Measurements from ENCODE around the gene ANXA11. TPM values are rescaled to one million over a fixed set of nuclear protein-coding genes. Genes with fewer than 3 reads are reported as not detected.
"Not testable (repeated sequence)": the region's sequence is repeated elsewhere in the genome, so short reads cannot be mapped to it uniquely, and the experiment has no call there.

Gene ANXA11
- total RNA-seq, result 100 to 1,000 TPM; 142 TPM

GRCh38 chr10:80205477-80206276 is at the start of gene ANXA11:
TSS of gene ANXA11 (minus strand) at chr10:80205537. CDS start at chr10:80172861, 32,676 bp downstream.
- Mint-ChIP-seq H3K4me1 (ENCODE audit: low read depth) (peaks cover 38% of the 10 kb centered on the region), H3K4me3 (peak within 1 kb of the TSS; percentile 84), H3K9me3 (no peaks in the 10 kb centered on the region), H3K27me3 (ENCODE audit: low read depth) (no peaks in the 10 kb centered on the region), H3K36me3 (ENCODE audit: low read depth) (peaks cover 12% of the 10 kb centered on the region), H3K27ac (peak within 1 kb of the TSS; percentile 96)
- intact Hi-C loops (cut with micrococcal nuclease), result loop anchor here (1.0 to 2.0 kb wide), 4 partner anchors 9 to 859 kb away; partner anchors contain the start of genes PPIF and TMEM254
- CTCF ChIA-PET, result interaction anchor here (0.6 to 1.0 kb wide), 2 partner anchors 9 to 719 kb away, joined by 3 read pairs; no protein-coding TSS in a partner anchor
- peak; percentile 86 for DNase-seq

GRCh38 chr10:80254726-80255125 is 49.4 kb upstream of the ANXA11 start:
- CTCF ChIA-PET; H3K4me1 Mint-ChIP-seq (ENCODE audit: low read depth); H3K36me3 Mint-ChIP-seq (ENCODE audit: low read depth); H3K4me3 Mint-ChIP-seq; H3K27ac Mint-ChIP-seq; intact Hi-C loops (cut with micrococcal nuclease); H3K9me3 Mint-ChIP-seq; DNase-seq: not testable (repeated sequence)
- H3K27me3 Mint-ChIP-seq (ENCODE audit: low read depth), result peaks cover 11% of the 10 kb centered on the region

GRCh38 chr10:80253963-80254271 is 48.6 kb upstream of the ANXA11 start:
- DNase-seq; H3K9me3 Mint-ChIP-seq; H3K36me3 Mint-ChIP-seq (ENCODE audit: low read depth); H3K4me3 Mint-ChIP-seq; H3K4me1 Mint-ChIP-seq (ENCODE audit: low read depth); intact Hi-C loops (cut with micrococcal nuclease); H3K27ac Mint-ChIP-seq: not testable (repeated sequence)
- CTCF ChIA-PET, result interaction anchor here (1.2 kb wide), 1 partner anchor 110 kb away, joined by 4 read pairs; no protein-coding TSS in a partner anchor
- H3K27me3 Mint-ChIP-seq (ENCODE audit: low read depth), result peaks cover 11% of the 10 kb centered on the region

- H3K36me3 Mint-ChIP-seq (ENCODE audit: low read depth), result no peaks in the 10 kb centered on the region
- CTCF ChIA-PET, result interaction anchor here (1.0 to 1.2 kb wide), 2 partner anchors 8 to 110 kb away, joined by 4 read pairs; no protein-coding TSS in a partner anchor
- intact Hi-C loops (cut with micrococcal nuclease), result no loop called here
- no peak overlapping the region for H3K4me3 Mint-ChIP-seq
- no peaks in the 10 kb centered on the region for H3K4me1 Mint-ChIP-seq (ENCODE audit: low read depth)
- no peak for DNase-seq
- H3K27ac Mint-ChIP-seq, result no peak overlapping the region
- peaks cover 11% of the 10 kb centered on the region for H3K27me3 Mint-ChIP-seq (ENCODE audit: low read depth)
- H3K9me3 Mint-ChIP-seq, result no peaks in the 10 kb centered on the region
These were observed 48.1 kb upstream of the ANXA11 start for GRCh38 chr10:80253266-80253962.

- Mint-ChIP-seq H3K27ac (no peak overlapping the region), H3K4me3 (no peak overlapping the region), H3K4me1 (ENCODE audit: low read depth) (no peaks in the 10 kb centered on the region), H3K9me3 (no peaks in the 10 kb centered on the region), H3K27me3 (ENCODE audit: low read depth) (peaks cover 11% of the 10 kb centered on the region), H3K36me3 (ENCODE audit: low read depth) (no peaks in the 10 kb centered on the region)
- CTCF ChIA-PET, result interaction anchor here (1.0 to 1.2 kb wide), 2 partner anchors 9 to 109 kb away, joined by 4 read pairs; no protein-coding TSS in a partner anchor
- no peak for DNase-seq
- intact Hi-C loops (cut with micrococcal nuclease), result no loop called here
These were observed 47.1 kb upstream of the ANXA11 start for GRCh38 chr10:80252296-80252887.

- peaks cover 11% of the 10 kb centered on the region for H3K27me3 Mint-ChIP-seq (ENCODE audit: low read depth)
- DNase-seq; intact Hi-C loops (cut with micrococcal nuclease); H3K27ac Mint-ChIP-seq; H3K9me3 Mint-ChIP-seq; H3K36me3 Mint-ChIP-seq (ENCODE audit: low read depth); CTCF ChIA-PET; H3K4me3 Mint-ChIP-seq; H3K4me1 Mint-ChIP-seq (ENCODE audit: low read depth): not testable (repeated sequence)
These were observed 46.5 kb upstream of the ANXA11 start for GRCh38 chr10:80251703-80252280.

GRCh38 chr10:80250399-80250798 is 45.1 kb upstream of the ANXA11 start:
- H3K27ac Mint-ChIP-seq; H3K36me3 Mint-ChIP-seq (ENCODE audit: low read depth); CTCF ChIA-PET; intact Hi-C loops (cut with micrococcal nuclease); DNase-seq; H3K9me3 Mint-ChIP-seq; H3K4me1 Mint-ChIP-seq (ENCODE audit: low read depth); H3K4me3 Mint-ChIP-seq: not testable (repeated sequence)
- peaks cover 11% of the 10 kb centered on the region for H3K27me3 Mint-ChIP-seq (ENCODE audit: low read depth)

GRCh38 chr10:80249906-80250305 is 44.6 kb upstream of the ANXA11 start:
- H3K27ac Mint-ChIP-seq; H3K4me1 Mint-ChIP-seq (ENCODE audit: low read depth); H3K36me3 Mint-ChIP-seq (ENCODE audit: low read depth); DNase-seq; intact Hi-C loops (cut with micrococcal nuclease); H3K4me3 Mint-ChIP-seq; CTCF ChIA-PET; H3K9me3 Mint-ChIP-seq: not testable (repeated sequence)
- peaks cover 13% of the 10 kb centered on the region for H3K27me3 Mint-ChIP-seq (ENCODE audit: low read depth)

GRCh38 chr10:80247611-80248010 is 42.3 kb upstream of the ANXA11 start:
- H3K9me3 Mint-ChIP-seq; intact Hi-C loops (cut with micrococcal nuclease); CTCF ChIA-PET; DNase-seq; H3K36me3 Mint-ChIP-seq (ENCODE audit: low read depth); H3K27ac Mint-ChIP-seq; H3K4me1 Mint-ChIP-seq (ENCODE audit: low read depth); H3K4me3 Mint-ChIP-seq; H3K27me3 Mint-ChIP-seq (ENCODE audit: low read depth): not testable (repeated sequence)

GRCh38 chr10:80244371-80244770 is 39.0 kb upstream of the ANXA11 start:
- H3K36me3 Mint-ChIP-seq (ENCODE audit: low read depth); DNase-seq; H3K27me3 Mint-ChIP-seq (ENCODE audit: low read depth); H3K4me1 Mint-ChIP-seq (ENCODE audit: low read depth); intact Hi-C loops (cut with micrococcal nuclease); H3K27ac Mint-ChIP-seq; H3K4me3 Mint-ChIP-seq; CTCF ChIA-PET; H3K9me3 Mint-ChIP-seq: not testable (repeated sequence)

- H3K27ac Mint-ChIP-seq; H3K4me3 Mint-ChIP-seq; H3K9me3 Mint-ChIP-seq; CTCF ChIA-PET; H3K27me3 Mint-ChIP-seq (ENCODE audit: low read depth); H3K36me3 Mint-ChIP-seq (ENCODE audit: low read depth); intact Hi-C loops (cut with micrococcal nuclease); H3K4me1 Mint-ChIP-seq (ENCODE audit: low read depth); DNase-seq: not testable (repeated sequence)
These were observed 37.0 kb upstream of the ANXA11 start for GRCh38 chr10:80242341-80242740.

- H3K27ac Mint-ChIP-seq; intact Hi-C loops (cut with micrococcal nuclease); CTCF ChIA-PET; H3K4me3 Mint-ChIP-seq; DNase-seq; H3K9me3 Mint-ChIP-seq; H3K27me3 Mint-ChIP-seq (ENCODE audit: low read depth); H3K36me3 Mint-ChIP-seq (ENCODE audit: low read depth); H3K4me1 Mint-ChIP-seq (ENCODE audit: low read depth): not testable (repeated sequence)
These were observed 31.1 kb upstream of the ANXA11 start for GRCh38 chr10:80236457-80236856.

Data from activated naive CD4-positive, alpha-beta T cell treated with anti-CD3 and anti-CD28 coated beads for 36 hours (primary cell).